Endothelial cell (in vitro differentiated cells): ENCODE measurements around the gene CNN2. TPM values are rescaled to one million over a fixed set of nuclear protein-coding genes. Genes with fewer than 3 reads are reported as not detected.

Source experiments
- DNase-seq: peaks from one replicate; pipeline ENCODE4 v3.0.0; 2021; ENCODE audit warnings: low spot score
- H3K27ac Mint-ChIP-seq: one replicate; pipeline ENCODE4 v1.8.0; 2021; ENCODE audit warnings: mixed read lengths, inconsistent platforms; ENCODE audit not compliant: unreplicated experiment
- H3K27me3 Mint-ChIP-seq: one replicate; pipeline ENCODE4 v1.8.0; 2021; ENCODE audit warnings: mild to moderate bottlenecking, moderate library complexity, mixed read lengths, inconsistent platforms; ENCODE audit not compliant: unreplicated experiment
- H3K36me3 Mint-ChIP-seq: one replicate; pipeline ENCODE4 v1.8.0; 2021; ENCODE audit warnings: mild to moderate bottlenecking, low read depth, mixed read lengths, inconsistent platforms; ENCODE audit not compliant: unreplicated experiment
- H3K4me1 Mint-ChIP-seq: one replicate; pipeline ENCODE4 v1.8.0; 2021; ENCODE audit warnings: mild to moderate bottlenecking, mixed read lengths, inconsistent platforms; ENCODE audit not compliant: unreplicated experiment
- H3K4me3 Mint-ChIP-seq: one replicate; pipeline ENCODE4 v1.8.0; 2021; ENCODE audit warnings: mild to moderate bottlenecking, mixed read lengths, inconsistent platforms; ENCODE audit not compliant: unreplicated experiment
- H3K9me3 Mint-ChIP-seq: one replicate; pipeline ENCODE4 v1.8.0; 2021; ENCODE audit warnings: mixed read lengths, inconsistent platforms; ENCODE audit not compliant: unreplicated experiment
- CTCF ChIP-seq: fragments of 200-600 bp; sonication (generic); IDR thresholded peaks from one replicate; pipeline ENCODE4 v1.5.0; 2021; ENCODE audit warnings: antibody characterized with exemption; ENCODE audit not compliant: unreplicated experiment
- total RNA-seq: library from RNA; stranded (reverse); fragmentation: NEBNext Ultra II Directional; extraction: Animal tissue kit (Norgen Biotek cat#: 25700); gene quantifications from one replicate; pipeline ENCODE4 v1.2.1, GENCODE V29; 2021; ENCODE audit not compliant: unreplicated experiment

Gene CNN2
- total RNA-seq, 1 donor from 2014 or later: 456 TPM

DNA sequence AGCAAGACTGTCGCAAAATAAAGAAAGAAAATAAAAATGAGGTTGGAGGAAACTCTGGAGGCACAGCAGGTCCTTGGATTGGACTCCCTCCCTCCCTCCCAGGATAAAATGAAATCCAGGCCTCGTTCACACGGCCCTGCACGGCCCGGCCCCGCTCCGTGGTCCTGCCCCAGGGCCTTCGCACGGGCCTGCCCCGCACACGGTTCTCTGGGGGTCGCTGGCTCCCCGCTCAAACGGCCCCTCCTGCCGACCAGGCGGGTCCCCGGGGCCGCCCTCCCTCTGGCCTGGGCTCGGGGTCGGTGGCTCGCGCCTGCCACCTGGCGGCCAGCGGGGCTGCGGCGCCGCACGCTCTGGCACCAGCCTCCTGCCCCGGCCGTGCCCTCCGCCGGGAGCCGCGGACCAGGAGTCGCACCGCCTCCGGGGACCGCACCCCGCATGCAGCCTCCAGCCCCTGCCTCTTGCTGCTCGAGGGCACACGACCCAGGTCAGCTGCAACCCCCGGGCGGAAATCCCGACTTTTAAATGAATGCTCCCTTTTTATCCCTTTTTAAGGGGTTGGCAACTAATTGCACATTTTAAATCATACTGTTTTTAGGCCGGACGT, 43.7 kb upstream of the CNN2 start:
- TF ChIP-seq CTCF: peak; percentile 98
- Mint-ChIP-seq H3K27ac (no peak overlapping the region), H3K4me3 (peak overlapping the region; percentile 47), H3K4me1 (peaks cover 4% of the 10 kb centered on the region), H3K36me3 (peaks cover 4% of the 10 kb centered on the region), H3K9me3 (no peaks in the 10 kb centered on the region), H3K27me3 (peaks cover 3% of the 10 kb centered on the region)
- peak; percentile 91 for DNase-seq

DNA sequence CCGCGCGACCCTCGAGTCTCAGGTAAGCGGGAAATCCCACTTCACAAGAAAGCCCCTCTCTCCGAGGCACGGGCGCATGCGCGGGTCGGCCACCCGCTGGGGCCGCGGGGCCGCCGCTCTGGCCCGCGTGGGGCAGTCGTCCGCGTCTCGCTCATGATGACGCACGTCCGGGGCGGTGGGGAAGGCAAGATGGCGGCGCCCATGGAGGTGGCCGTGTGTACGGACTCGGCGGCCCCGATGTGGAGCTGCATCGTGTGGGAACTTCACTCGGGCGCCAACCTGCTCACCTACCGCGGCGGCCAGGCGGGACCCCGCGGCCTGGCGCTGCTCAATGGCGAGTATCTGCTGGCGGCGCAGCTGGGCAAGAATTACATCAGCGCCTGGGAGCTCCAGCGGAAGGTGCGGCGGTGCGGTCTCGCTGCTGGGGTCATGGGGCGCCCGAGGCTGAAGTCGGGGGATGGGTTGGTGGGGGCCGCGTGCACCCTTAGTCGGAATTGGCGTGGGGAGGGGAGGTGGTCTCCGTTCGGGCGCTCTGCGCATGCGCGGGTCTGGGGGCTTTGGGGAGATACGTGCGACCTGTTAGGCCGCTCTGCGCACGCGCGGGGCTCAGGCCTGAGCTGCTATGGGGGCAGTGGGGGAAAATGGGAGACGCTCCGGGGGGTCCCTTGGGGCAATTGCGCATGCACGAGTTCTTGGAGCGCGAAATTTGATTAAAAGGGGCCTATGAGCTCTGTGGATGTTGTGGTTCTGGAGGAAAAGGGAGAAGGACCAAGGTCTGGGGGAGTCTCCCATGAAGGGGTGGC, 42.0 kb upstream of the CNN2 start, which contains the start of gene WDR18:
WDR18 (plus strand) TSS at position 181 of the 803 bp plus-strand sequence; CDS start at position 190, 9 bp downstream.
- Mint-ChIP-seq H3K4me3 (peak within 1 kb of the TSS; percentile 97), H3K4me1 (peaks cover 8% of the 10 kb centered on the region), H3K27ac (peak within 1 kb of the TSS; percentile 57), H3K9me3 (no peaks in the 10 kb centered on the region), H3K27me3 (peaks cover 3% of the 10 kb centered on the region), H3K36me3 (peaks cover 10% of the 10 kb centered on the region)
- peak; percentile 17 for TF ChIP-seq CTCF
- peak; percentile 88 for DNase-seq

DNA sequence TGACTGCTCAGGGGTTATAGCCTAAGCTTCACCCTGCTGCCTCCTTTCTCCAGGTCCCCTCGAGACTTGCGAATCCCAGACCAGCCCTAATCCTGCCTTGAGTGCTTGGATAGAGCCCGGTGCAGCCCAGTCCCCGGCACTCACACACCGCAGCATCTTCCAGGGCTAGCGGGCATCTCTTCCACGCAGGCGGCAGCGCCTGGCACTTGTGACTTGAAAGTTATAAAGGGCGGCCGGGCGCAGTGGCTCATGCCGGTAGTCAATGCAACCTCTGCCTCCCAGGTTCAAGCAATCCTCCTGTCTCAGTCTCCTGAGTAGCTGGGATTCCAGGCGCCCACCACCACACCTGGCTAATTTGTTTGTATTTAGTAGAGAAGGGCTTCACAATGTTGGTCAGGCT, 40.3 kb upstream of the CNN2 start:
- H3K4me1 Mint-ChIP-seq: peaks cover 8% of the 10 kb centered on the region
- TF ChIP-seq CTCF: no peak
- peaks cover 10% of the 10 kb centered on the region for H3K36me3 Mint-ChIP-seq
- H3K27me3 Mint-ChIP-seq: peaks cover 3% of the 10 kb centered on the region
- no peaks in the 10 kb centered on the region for H3K9me3 Mint-ChIP-seq
- no peak overlapping the region for H3K27ac Mint-ChIP-seq
- no peak overlapping the region for H3K4me3 Mint-ChIP-seq
- DNase-seq: no peak

DNA sequence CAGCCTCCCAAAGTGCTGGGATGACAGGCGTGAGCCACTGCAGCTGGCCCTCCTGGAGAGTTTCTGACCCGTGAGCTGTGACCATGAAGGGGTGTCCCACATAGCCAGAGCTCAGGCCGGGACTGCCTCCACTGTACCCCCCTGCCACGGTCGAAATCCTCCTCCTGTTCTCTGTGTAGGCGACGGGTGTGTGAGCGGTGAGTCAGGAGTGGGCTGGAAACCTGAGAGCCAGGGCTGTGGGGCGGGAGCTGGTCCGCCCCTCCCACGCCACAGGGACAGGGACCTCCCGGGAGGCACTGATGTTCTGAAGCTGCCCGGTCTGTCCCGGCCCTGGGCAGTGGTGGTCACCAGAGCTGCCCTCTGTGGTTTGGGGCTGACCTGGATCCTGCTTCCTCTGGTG, 38.3 kb upstream of the CNN2 start:
- Mint-ChIP-seq H3K27ac (no peak overlapping the region), H3K4me3 (no peak overlapping the region), H3K4me1 (peaks cover 8% of the 10 kb centered on the region), H3K36me3 (peaks cover 10% of the 10 kb centered on the region), H3K9me3 (no peaks in the 10 kb centered on the region), H3K27me3 (peaks cover 3% of the 10 kb centered on the region)
- TF ChIP-seq CTCF: no peak
- no peak for DNase-seq

GRCh38 chr19:988510-988909, 37.9 kb upstream of the CNN2 start:
- H3K36me3 Mint-ChIP-seq: peaks cover 10% of the 10 kb centered on the region
- no peak for DNase-seq
- H3K27me3 Mint-ChIP-seq: peaks cover 3% of the 10 kb centered on the region
- peak overlapping the region; percentile 62 for H3K4me3 Mint-ChIP-seq
- TF ChIP-seq CTCF: no peak
- no peak overlapping the region for H3K27ac Mint-ChIP-seq
- no peaks in the 10 kb centered on the region for H3K9me3 Mint-ChIP-seq
- peaks cover 8% of the 10 kb centered on the region for H3K4me1 Mint-ChIP-seq
